HCT116 (cell line): ENCODE data around the gene SNORC. TPM values are rescaled to one million over a fixed set of nuclear protein-coding genes. Genes with fewer than 3 reads are reported as not detected.

Source experiments
- ATAC-seq: fragments of 200-7000 bp; cut with Tn5 transposase; 2 replicates; pipeline ENCODE4 v1.9.1; 2020; ENCODE audit warnings: mild to moderate bottlenecking, moderate library complexity
- BruUV-seq: library from RNA; stranded (reverse); fragments of 400-500 nt; replicated peaks from 2 replicates; lab custom pipeline; 2021; lab: Mats Ljungman, UMichigan
- CTCF ChIA-PET: fragments of 300-600 bp; sonication (Branson Sonifier 250); formaldehyde crosslinking; loops from one replicate; lab custom pipeline; 2021; ENCODE audit warnings: antibody characterized with exemption; lab: Charles Lee
- POLR2A ChIA-PET: fragments of 300-600, 350-600 bp; sonication (Branson Sonifier 250); formaldehyde crosslinking; loops from one replicate; lab custom pipeline; 2021; ENCODE audit warnings: antibody characterized with exemption; lab: Charles Lee
- RAD21 ChIA-PET, 2 experiments: fragments of 300-600 bp; sonication (Branson Sonifier 250); formaldehyde crosslinking; loops; one replicate each; lab custom pipeline; 2023; ENCODE audit warnings: low total read pairs in 2 of 2; ENCODE audit not compliant: uncharacterized antibody in 2 of 2, unreplicated experiment in 2 of 2, low non-redundant PET in 1 of 2; lab: Charles Lee
- DNase-seq: peaks from one replicate; pipeline ENCODE4 v3.0.0-alpha.2; 2010; ENCODE audit warnings: low read depth, low spot score
- H2AFZ ChIP-seq: fragments of 200-600 bp; shearing (Covaris generic), sonication (generic); 2 replicates; pipeline ENCODE4 v1.6.1; 2017; ENCODE audit warnings: low read depth, mixed run types, mixed read lengths, antibody characterized with exemption, low read length; ENCODE audit not compliant: poor library complexity, severe bottlenecking
- H3K27ac ChIP-seq: 2 replicates; pipeline ENCODE4 v1.5.1; 2012; ENCODE audit warnings: low read depth, low read length
- H3K27me3 ChIP-seq: fragments of 200-600 bp; sonication (generic); 2 replicates; pipeline ENCODE4 v1.6.1; 2016; ENCODE audit warnings: mixed run types, low read length, mixed read lengths; ENCODE audit not compliant: insufficient read depth
- H3K36me3 ChIP-seq, 2 experiments: fragments of 200-500 bp in 1 of 2; fragments of 200-600 bp in 1 of 2; sonication (Bioruptor generic) in 1 of 2; sonication (generic) in 1 of 2; 2 replicates each; pipeline versions ENCODE4 v1.5.1 to v1.6.1; 2014 to 2016; ENCODE audit warnings: low read length in 2 of 2, inconsistent platforms in 1 of 2, mixed read lengths in 1 of 2, mixed run types in 1 of 2; ENCODE audit not compliant: insufficient read depth in 2 of 2, control insufficient read depth in 1 of 2
- H3K4me1 ChIP-seq, 2 experiments: fragments of 200-600 bp in 1 of 2; sonication (generic) in 1 of 2; 2 replicates each; pipeline versions ENCODE4 v1.5.1 to v1.6.1; 2012 to 2017; ENCODE audit warnings: low read length in 2 of 2, inconsistent platforms in 1 of 2, mild to moderate bottlenecking in 1 of 2, mixed read lengths in 1 of 2, mixed run types in 1 of 2, moderate library complexity in 1 of 2; ENCODE audit not compliant: insufficient read depth in 2 of 2, control insufficient read depth in 1 of 2
- H3K4me2 ChIP-seq: fragments of 200-600 bp; sonication (generic); 2 replicates; pipeline ENCODE4 v1.6.1; 2017; ENCODE audit warnings: mixed run types, low read length, mixed read lengths
- H3K4me3 ChIP-seq, 2 experiments: fragments of 200-600 bp in 1 of 2; sonication (generic) in 1 of 2; replicated peaks in 1 of 2; 2 replicates each; pipeline ENCODE4 v1.5.1; 2011 to 2016; ENCODE audit warnings: low read length in 2 of 2, control low read depth in 1 of 2, low read depth in 1 of 2, mild to moderate bottlenecking in 1 of 2, mixed read lengths in 1 of 2, mixed run types in 1 of 2
- H3K79me2 ChIP-seq: fragments of 200-600 bp; sonication (generic); 2 replicates; pipeline ENCODE4 v1.6.1; 2017; ENCODE audit warnings: mild to moderate bottlenecking, mixed run types, low read length, moderate library complexity, mixed read lengths; ENCODE audit not compliant: insufficient read depth
- H3K9ac ChIP-seq: fragments of 200-600 bp; sonication (generic); 2 replicates; pipeline ENCODE4 v1.6.1; 2016; ENCODE audit warnings: low read length, mixed read lengths
- H3K9me2 ChIP-seq: fragments of 200-600 bp; sonication (generic), shearing (Covaris generic); 2 replicates; pipeline ENCODE4 v1.6.1; 2017; ENCODE audit warnings: mixed run types, mild to moderate bottlenecking, moderate library complexity; ENCODE audit not compliant: insufficient read depth
- H3K9me3 ChIP-seq, 2 experiments: fragments of 200-500 bp in 1 of 2; fragments of 200-600 bp in 1 of 2; sonication (Bioruptor generic) in 1 of 2; sonication (generic) in 1 of 2; 2 replicates each; pipeline ENCODE4 v1.6.1; 2014 to 2017; ENCODE audit warnings: low read length in 2 of 2, mixed read lengths in 2 of 2, inconsistent platforms in 1 of 2, low read depth in 1 of 2, mild to moderate bottlenecking in 1 of 2, mixed run types in 1 of 2, moderate library complexity in 1 of 2; ENCODE audit not compliant: control insufficient read depth in 1 of 2, insufficient read depth in 1 of 2
- H4K20me1 ChIP-seq: fragments of 200-600 bp; sonication (generic), shearing (Covaris generic); 2 replicates; pipeline ENCODE4 v1.6.1; 2017; ENCODE audit warnings: mixed run types, mild to moderate bottlenecking, moderate library complexity; ENCODE audit not compliant: insufficient read depth
- CEBPB ChIP-seq: IDR thresholded peaks from 2 replicates; pipeline ENCODE4 v1.6.1; 2012; ENCODE audit warnings: low read depth
- TCF7L2 ChIP-seq: IDR thresholded peaks from 2 replicates; pipeline ENCODE4 v1.7.0; 2011; ENCODE audit warnings: borderline replicate concordance, inconsistent platforms; ENCODE audit not compliant: insufficient read depth, insufficient read length; ENCODE audit errors: extremely low read depth
- intact Hi-C: fragments of 100-400 bp; cut with micrococcal nuclease; formaldehyde crosslinking; loops from 2 replicates; pipeline ENCODE4 v1.10.0; 2022
- total RNA-seq: library from RNA; stranded (reverse); gene quantifications from one replicate; pipeline ENCODE4 v1.2.1, GENCODE V29; 2021; ENCODE audit not compliant: unreplicated experiment
- TF ChIP-seq, protein P1 (sequence below), 3 experiments: fragments of 200-600 bp in 1 of 3; sonication (generic) in 1 of 3; IDR thresholded peaks in 2 of 3; conservative IDR thresholded peaks in 1 of 3; 2 replicates each; pipeline ENCODE4 v1.5.1; 2012 to 2017; ENCODE audit warnings: low read depth in 2 of 3, low read length in 2 of 3, antibody characterized with exemption in 1 of 3, borderline replicate concordance in 1 of 3, control low read depth in 1 of 3, mild to moderate bottlenecking in 1 of 3, mixed read lengths in 1 of 3, mixed run types in 1 of 3, moderate library complexity in 1 of 3; ENCODE audit not compliant: insufficient read depth in 1 of 3
- TF ChIP-seq, protein P2 (sequence below): IDR thresholded peaks from 2 replicates; pipeline ENCODE4 v1.6.1; 2012

SNORC gene
- total RNA-seq, 1 experiment from 2014 or later: 14.0 TPM

GRCh38 chr2:232854082-232854481, 16.0 kb upstream of the SNORC start (continued):
- TF ChIP-seq, protein P1, sequence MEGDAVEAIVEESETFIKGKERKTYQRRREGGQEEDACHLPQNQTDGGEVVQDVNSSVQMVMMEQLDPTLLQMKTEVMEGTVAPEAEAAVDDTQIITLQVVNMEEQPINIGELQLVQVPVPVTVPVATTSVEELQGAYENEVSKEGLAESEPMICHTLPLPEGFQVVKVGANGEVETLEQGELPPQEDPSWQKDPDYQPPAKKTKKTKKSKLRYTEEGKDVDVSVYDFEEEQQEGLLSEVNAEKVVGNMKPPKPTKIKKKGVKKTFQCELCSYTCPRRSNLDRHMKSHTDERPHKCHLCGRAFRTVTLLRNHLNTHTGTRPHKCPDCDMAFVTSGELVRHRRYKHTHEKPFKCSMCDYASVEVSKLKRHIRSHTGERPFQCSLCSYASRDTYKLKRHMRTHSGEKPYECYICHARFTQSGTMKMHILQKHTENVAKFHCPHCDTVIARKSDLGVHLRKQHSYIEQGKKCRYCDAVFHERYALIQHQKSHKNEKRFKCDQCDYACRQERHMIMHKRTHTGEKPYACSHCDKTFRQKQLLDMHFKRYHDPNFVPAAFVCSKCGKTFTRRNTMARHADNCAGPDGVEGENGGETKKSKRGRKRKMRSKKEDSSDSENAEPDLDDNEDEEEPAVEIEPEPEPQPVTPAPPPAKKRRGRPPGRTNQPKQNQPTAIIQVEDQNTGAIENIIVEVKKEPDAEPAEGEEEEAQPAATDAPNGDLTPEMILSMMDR (IDR thresholded peaks at IDR 0.05 in 2 of 3, conservative IDR thresholded peaks at IDR 0.05 in 1 of 3; ENCODE audit: borderline replicate concordance in 1 of 3, insufficient read depth in 1 of 3, low read depth in 2 of 3, low read length in 2 of 3): no peak
- TF ChIP-seq, protein P2, sequence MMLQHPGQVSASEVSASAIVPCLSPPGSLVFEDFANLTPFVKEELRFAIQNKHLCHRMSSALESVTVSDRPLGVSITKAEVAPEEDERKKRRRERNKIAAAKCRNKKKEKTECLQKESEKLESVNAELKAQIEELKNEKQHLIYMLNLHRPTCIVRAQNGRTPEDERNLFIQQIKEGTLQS: no peak

DNA sequence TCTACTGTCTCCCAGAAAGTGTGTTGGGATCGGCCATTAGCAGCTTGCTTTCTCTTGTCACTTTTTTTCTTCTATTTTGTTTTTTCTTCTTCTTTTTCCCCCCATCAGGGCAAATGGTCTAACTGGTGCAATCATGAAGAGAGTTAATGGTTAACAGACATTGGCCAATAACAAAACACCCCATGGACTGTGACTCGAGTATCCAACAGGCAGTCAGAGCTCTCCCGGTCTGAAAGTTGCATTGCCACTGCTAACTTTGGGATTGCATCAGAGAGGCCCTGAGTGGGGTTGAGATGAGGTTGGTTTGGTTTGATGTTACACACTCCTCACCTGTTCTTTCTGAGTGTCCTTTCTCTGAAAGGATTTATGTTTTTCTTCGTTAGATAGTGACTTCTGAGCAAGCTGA, 12.9 kb upstream of the SNORC start:
- peaks cover 48 to 56% of the 10 kb centered on the region in 2 experiments for H3K4me1 ChIP-seq
- no peaks in the 10 kb centered on the region for H3K9me3 ChIP-seq
- H3K27ac ChIP-seq: no peak overlapping the region
- ChIA-PET RAD21 (no interaction called here), POLR2A (no interaction called here), CTCF (no interaction called here)
- peaks cover 12 to 20% of the 10 kb centered on the region in 2 experiments; a peak in 2 of 4 replicates for H3K36me3 ChIP-seq
- intact Hi-C loops: no loop called here
- H3K27me3 ChIP-seq: no peaks in the 10 kb centered on the region
- H3K79me2 ChIP-seq: no peaks in the 10 kb centered on the region
- no peak overlapping the region for H2AFZ ChIP-seq
- TSS peak; percentile 48 for BruUV-seq
- no peak overlapping the region for H3K4me3 ChIP-seq
- ATAC-seq (no peak), DNase-seq (no peak)
- TF ChIP-seq CEBPB (peak; percentile 85), TCF7L2 (no peak)
- no peaks in the 10 kb centered on the region for H4K20me1 ChIP-seq
- no peak overlapping the region for H3K9ac ChIP-seq
- peak overlapping the region; percentile 49; the same call in 1 of the 2 replicates for H3K4me2 ChIP-seq
- no peaks in the 10 kb centered on the region for H3K9me2 ChIP-seq
